Measurements from ENCODE around the gene PP2D1. TPM values are rescaled to one million over a fixed set of nuclear protein-coding genes. Genes with fewer than 3 reads are reported as not detected.
"Not testable (repeated sequence)": the region's sequence is repeated elsewhere in the genome, so short reads cannot be mapped to it uniquely, and the experiment has no call there.

The PP2D1 gene
- total RNA-seq, 1 donor from 2014 or later, result not detected

GRCh38 chr3:19970327-19970726 lies 41.7 kb downstream of the PP2D1 start:
- TF ChIP-seq CTCF (IDR thresholded peaks at IDR 0.05; ENCODE audit: insufficient read depth, low read length, severe bottlenecking), result no peak
- Histone ChIP-seq H3K27me3 (ENCODE audit: control insufficient read depth, insufficient read depth, low read length) (no peaks in the 10 kb centered on the region), H3K4me3 (ENCODE audit: low read depth, low read length) (no peak overlapping the region), H3K36me3 (ENCODE audit: control insufficient read depth, insufficient read depth, low read length) (peaks cover 3% of the 10 kb centered on the region)
- DNase-seq (ENCODE audit: low read depth), result no peak
- no peak for FAIRE-seq

GRCh38 chr3:19967812-19968211 lies 44.3 kb downstream of the PP2D1 start:
- Histone ChIP-seq H3K27me3 (ENCODE audit: control insufficient read depth, insufficient read depth, low read length) (no peaks in the 10 kb centered on the region), H3K36me3 (ENCODE audit: control insufficient read depth, insufficient read depth, low read length) (no peaks in the 10 kb centered on the region), H3K4me3 (ENCODE audit: low read depth, low read length) (no peak overlapping the region)
- TF ChIP-seq CTCF (IDR thresholded peaks at IDR 0.05; ENCODE audit: insufficient read depth, low read length, severe bottlenecking), result no peak
- FAIRE-seq (no peak), DNase-seq (ENCODE audit: low read depth) (no peak)

- Histone ChIP-seq H3K4me3 (ENCODE audit: low read depth, low read length) (no peak overlapping the region), H3K27me3 (ENCODE audit: control insufficient read depth, insufficient read depth, low read length) (no peaks in the 10 kb centered on the region), H3K36me3 (ENCODE audit: control insufficient read depth, insufficient read depth, low read length) (no peaks in the 10 kb centered on the region)
- no peak for FAIRE-seq
- no peak for DNase-seq (ENCODE audit: low read depth)
- TF ChIP-seq CTCF (IDR thresholded peaks at IDR 0.05; ENCODE audit: insufficient read depth, low read length, severe bottlenecking), result no peak
These were observed 44.9 kb downstream of the PP2D1 start for GRCh38 chr3:19967208-19967607.

- FAIRE-seq, result no peak
- peaks cover 3% of the 10 kb centered on the region for H3K36me3 ChIP-seq (ENCODE audit: control insufficient read depth, insufficient read depth, low read length)
- TF ChIP-seq CTCF (IDR thresholded peaks at IDR 0.05; ENCODE audit: insufficient read depth, low read length, severe bottlenecking), result no peak
These were observed 50.1 kb downstream of the PP2D1 start for GRCh38 chr3:19961960-19962359.

GRCh38 chr3:19960696-19961095 lies 51.4 kb downstream of the PP2D1 start:
- Histone ChIP-seq H3K36me3 (ENCODE audit: control insufficient read depth, insufficient read depth, low read length) (peaks cover 5% of the 10 kb centered on the region), H3K27me3 (ENCODE audit: control insufficient read depth, insufficient read depth, low read length) (no peaks in the 10 kb centered on the region), H3K4me3 (ENCODE audit: low read depth, low read length) (no peak overlapping the region)
- DNase-seq (ENCODE audit: low read depth) (no peak), FAIRE-seq (no peak)
- no peak for TF ChIP-seq CTCF (IDR thresholded peaks at IDR 0.05; ENCODE audit: insufficient read depth, low read length, severe bottlenecking)

More at GRCh38 chr3:19961960-19962359, 50.1 kb downstream of the PP2D1 start:
- no peak for DNase-seq (ENCODE audit: low read depth)
- no peaks in the 10 kb centered on the region for H3K27me3 ChIP-seq (ENCODE audit: control insufficient read depth, insufficient read depth, low read length)
- H3K4me3 ChIP-seq (ENCODE audit: low read depth, low read length), result no peak overlapping the region

- FAIRE-seq, result no peak
- no peaks in the 10 kb centered on the region for H3K27me3 ChIP-seq (ENCODE audit: control insufficient read depth, insufficient read depth, low read length)
- DNase-seq (ENCODE audit: low read depth), result no peak
- TF ChIP-seq CTCF (IDR thresholded peaks at IDR 0.05; ENCODE audit: insufficient read depth, low read length, severe bottlenecking), result no peak
- H3K4me3 ChIP-seq (ENCODE audit: low read depth, low read length), result no peak overlapping the region
- H3K36me3 ChIP-seq (ENCODE audit: control insufficient read depth, insufficient read depth, low read length), result peaks cover 7% of the 10 kb centered on the region
These were observed 52.6 kb downstream of the PP2D1 start for GRCh38 chr3:19959505-19959904.

GRCh38 chr3:19957354-19957753 lies 54.7 kb downstream of the PP2D1 start:
- FAIRE-seq, result not testable (repeated sequence)

More at GRCh38 chr3:19957354-19957753, 54.7 kb downstream of the PP2D1 start:
- not testable (repeated sequence) for H3K36me3 ChIP-seq (ENCODE audit: control insufficient read depth, insufficient read depth, low read length); DNase-seq (ENCODE audit: low read depth); H3K27me3 ChIP-seq (ENCODE audit: control insufficient read depth, insufficient read depth, low read length); H3K4me3 ChIP-seq (ENCODE audit: low read depth, low read length)

Data from bronchial epithelial cell (primary cell).